HepG2 (cell line): ENCODE data around the gene DUSP9.

Experiments used
- EZH2 ChIP-seq: conservative IDR thresholded peaks from 2 replicates; pipeline ENCODE4 v1.6.1; 2012; ENCODE audit warnings: mild to moderate bottlenecking, low read depth, low read length, moderate library complexity
- PHF20 ChIP-seq: sonication (generic); formaldehyde crosslinking; IDR thresholded peaks from 2 replicates; pipeline ENCODE4 v1.5.0; 2020; ENCODE audit warnings: mild to moderate bottlenecking, missing genetic modification reagents
- POLR2A ChIP-seq, 2 experiments: IDR thresholded peaks; 2 replicates each; pipeline ENCODE4 v1.6.1; 2011; ENCODE audit warnings: low read depth in 2 of 2, low read length in 2 of 2, mild to moderate bottlenecking in 1 of 2, moderate library complexity in 1 of 2; ENCODE audit not compliant: insufficient read depth in 1 of 2
- SNRNP70 ChIP-seq: fragments of 200-400 bp; formaldehyde crosslinking; IDR thresholded peaks from 2 replicates; pipeline ENCODE4 v1.6.1; 2017; ENCODE audit warnings: mild to moderate bottlenecking, low read depth, low read length, moderate library complexity
- ZBTB43 ChIP-seq: sonication (generic); formaldehyde crosslinking; conservative IDR thresholded peaks from 2 replicates; pipeline ENCODE4 v1.4.0; 2020; ENCODE audit warnings: missing genetic modification reagents
- ZNF451 ChIP-seq: sonication (generic); formaldehyde crosslinking; IDR thresholded peaks from 2 replicates; pipeline ENCODE4 v1.5.0; 2020; ENCODE audit warnings: mild to moderate bottlenecking, missing genetic modification reagents
- ZNF605 ChIP-seq: sonication (generic); formaldehyde crosslinking; IDR thresholded peaks from 2 replicates; pipeline ENCODE4 v1.8.0; 2022; ENCODE audit warnings: mild to moderate bottlenecking, missing genetic modification reagents
- TF ChIP-seq, protein P1 (sequence below): sonication (generic); formaldehyde crosslinking; IDR thresholded peaks from 2 replicates; pipeline ENCODE4 v1.5.0; 2020; ENCODE audit warnings: mild to moderate bottlenecking, missing genetic modification reagents, borderline replicate concordance

DNA sequence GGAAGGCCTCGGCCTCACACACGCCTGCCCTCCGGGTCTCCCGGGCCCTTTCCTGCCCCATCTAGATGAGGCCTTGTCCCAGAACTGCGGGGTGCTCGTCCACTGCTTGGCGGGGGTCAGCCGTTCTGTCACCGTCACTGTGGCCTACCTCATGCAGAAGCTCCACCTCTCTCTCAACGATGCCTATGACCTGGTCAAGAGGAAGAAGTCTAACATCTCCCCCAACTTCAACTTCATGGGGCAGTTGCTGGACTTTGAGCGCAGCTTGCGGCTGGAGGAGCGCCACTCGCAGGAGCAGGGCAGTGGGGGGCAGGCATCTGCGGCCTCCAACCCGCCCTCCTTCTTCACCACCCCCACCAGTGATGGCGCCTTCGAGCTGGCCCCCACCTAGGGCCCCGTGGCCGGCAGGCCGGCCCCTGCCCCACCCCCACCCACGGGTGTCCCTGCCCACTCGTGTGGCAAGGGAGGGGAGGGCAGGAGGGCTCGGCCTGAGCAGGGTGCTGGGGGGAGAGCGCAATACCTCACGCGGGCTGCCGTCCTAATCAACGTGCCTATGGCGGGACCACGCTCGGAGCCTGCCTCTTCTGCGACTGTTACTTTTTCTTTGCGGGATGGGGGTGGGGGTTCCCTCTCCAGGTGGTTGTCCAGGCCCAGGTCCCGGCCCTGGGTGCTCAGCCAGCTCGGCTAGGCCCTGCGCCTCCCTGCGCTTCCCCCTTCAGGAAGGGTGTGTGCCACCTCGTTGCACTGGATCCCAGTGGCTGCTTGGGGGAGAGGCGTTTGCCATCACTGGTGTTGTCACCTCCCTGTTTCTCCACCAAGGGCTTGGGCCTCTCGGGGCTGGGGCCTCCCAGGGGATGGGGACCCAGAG, 3.1 kb downstream of the DUSP9 start:
- no peak for TF ChIP-seq PHF20 (CRISPR knock-in tag)
- TF ChIP-seq, protein P1, sequence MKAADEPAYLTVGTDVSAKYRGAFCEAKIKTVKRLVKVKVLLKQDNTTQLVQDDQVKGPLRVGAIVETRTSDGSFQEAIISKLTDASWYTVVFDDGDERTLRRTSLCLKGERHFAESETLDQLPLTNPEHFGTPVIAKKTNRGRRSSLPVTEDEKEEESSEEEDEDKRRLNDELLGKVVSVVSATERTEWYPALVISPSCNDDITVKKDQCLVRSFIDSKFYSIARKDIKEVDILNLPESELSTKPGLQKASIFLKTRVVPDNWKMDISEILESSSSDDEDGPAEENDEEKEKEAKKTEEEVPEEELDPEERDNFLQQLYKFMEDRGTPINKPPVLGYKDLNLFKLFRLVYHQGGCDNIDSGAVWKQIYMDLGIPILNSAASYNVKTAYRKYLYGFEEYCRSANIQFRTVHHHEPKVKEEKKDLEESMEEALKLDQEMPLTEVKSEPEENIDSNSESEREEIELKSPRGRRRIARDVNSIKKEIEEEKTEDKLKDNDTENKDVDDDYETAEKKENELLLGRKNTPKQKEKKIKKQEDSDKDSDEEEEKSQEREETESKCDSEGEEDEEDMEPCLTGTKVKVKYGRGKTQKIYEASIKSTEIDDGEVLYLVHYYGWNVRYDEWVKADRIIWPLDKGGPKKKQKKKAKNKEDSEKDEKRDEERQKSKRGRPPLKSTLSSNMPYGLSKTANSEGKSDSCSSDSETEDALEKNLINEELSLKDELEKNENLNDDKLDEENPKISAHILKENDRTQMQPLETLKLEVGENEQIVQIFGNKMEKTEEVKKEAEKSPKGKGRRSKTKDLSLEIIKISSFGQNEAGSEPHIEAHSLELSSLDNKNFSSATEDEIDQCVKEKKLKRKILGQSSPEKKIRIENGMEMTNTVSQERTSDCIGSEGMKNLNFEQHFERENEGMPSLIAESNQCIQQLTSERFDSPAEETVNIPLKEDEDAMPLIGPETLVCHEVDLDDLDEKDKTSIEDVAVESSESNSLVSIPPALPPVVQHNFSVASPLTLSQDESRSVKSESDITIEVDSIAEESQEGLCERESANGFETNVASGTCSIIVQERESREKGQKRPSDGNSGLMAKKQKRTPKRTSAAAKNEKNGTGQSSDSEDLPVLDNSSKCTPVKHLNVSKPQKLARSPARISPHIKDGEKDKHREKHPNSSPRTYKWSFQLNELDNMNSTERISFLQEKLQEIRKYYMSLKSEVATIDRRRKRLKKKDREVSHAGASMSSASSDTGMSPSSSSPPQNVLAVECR (CRISPR knock-in tag): no peak
- no peak for TF ChIP-seq ZNF451 (CRISPR knock-in tag)
- TF ChIP-seq EZH2: no peak
- TF ChIP-seq SNRNP70: no peak
- no peak for TF ChIP-seq POLR2A (IDR thresholded peaks at IDR 0.05; ENCODE audit: insufficient read depth in 1 of 2, low read depth in 2 of 2, low read length in 2 of 2)
- no peak for TF ChIP-seq ZNF605 (CRISPR knock-in tag)
- TF ChIP-seq ZBTB43: no peak
